Keratinocyte (primary cell): Measurements from ENCODE around the gene ARHGAP32. TPM values are rescaled to one million over a fixed set of nuclear protein-coding genes. Genes with fewer than 3 reads are reported as not detected.

Experiments used
- DNase-seq: peaks from one replicate; pipeline ENCODE4 v3.0.0-alpha.2; 2011; ENCODE audit warnings: low read depth, missing footprints, low spot score
- FAIRE-seq: peaks from 2 replicates; lab custom pipeline; 2011; peaks lifted over from hg19 to GRCh38; lab: Jason Lieb, UNC
- H2AFZ ChIP-seq: 2 replicates; pipeline ENCODE4 v1.6.0; 2012; ENCODE audit warnings: low read length, control low read depth, inconsistent platforms; ENCODE audit not compliant: control insufficient read depth
- H3K27ac ChIP-seq: 2 replicates; pipeline ENCODE4 v1.5.1; 2011; ENCODE audit warnings: low read length; ENCODE audit not compliant: control insufficient read depth, insufficient read depth
- H3K27me3 ChIP-seq: 3 replicates; pipeline ENCODE4 v1.6.0; 2011; ENCODE audit warnings: low read length; ENCODE audit not compliant: control insufficient read depth, insufficient read depth; ENCODE audit errors: extremely low read depth
- H3K36me3 ChIP-seq, 2 experiments: 2 replicates in 1 of 2; 3 replicates in 1 of 2; pipeline ENCODE4 v1.5.1; 2011; ENCODE audit warnings: low read length in 2 of 2, mild to moderate bottlenecking in 1 of 2; ENCODE audit not compliant: control insufficient read depth in 2 of 2, insufficient read depth in 2 of 2; ENCODE audit errors: extremely low read depth in 1 of 2
- H3K4me1 ChIP-seq: 3 replicates; pipeline ENCODE4 v1.5.1; 2011; ENCODE audit warnings: low read length; ENCODE audit not compliant: control insufficient read depth, insufficient read depth; ENCODE audit errors: extremely low read depth
- H3K4me2 ChIP-seq: 3 replicates; pipeline ENCODE4 v1.6.0; 2011; ENCODE audit warnings: low read depth, low read length; ENCODE audit not compliant: control insufficient read depth, insufficient read depth; ENCODE audit errors: extremely low read depth
- H3K4me3 ChIP-seq, 3 experiments: fragments of 200-600 bp in 1 of 3; sonication (generic) in 1 of 3; 2 replicates in 2 of 3; 3 replicates in 1 of 3; pipeline ENCODE4 v1.5.1; 2011 to 2016; ENCODE audit warnings: low read length in 3 of 3, mild to moderate bottlenecking in 3 of 3, control low read depth in 2 of 3, inconsistent platforms in 1 of 3, low read depth in 1 of 3, mixed read lengths in 1 of 3, mixed run types in 1 of 3, moderate library complexity in 1 of 3; ENCODE audit not compliant: control insufficient read depth in 2 of 3, insufficient read depth in 2 of 3; ENCODE audit errors: extremely low read depth in 1 of 3
- H3K79me2 ChIP-seq: 2 replicates; pipeline ENCODE4 v1.6.0; 2012; ENCODE audit warnings: low read length; ENCODE audit not compliant: control insufficient read depth, insufficient read depth
- H3K9ac ChIP-seq: 3 replicates; pipeline ENCODE4 v1.6.0; 2011; ENCODE audit warnings: low read length; ENCODE audit not compliant: control insufficient read depth, insufficient read depth; ENCODE audit errors: extremely low read depth
- H3K9me1 ChIP-seq: 3 replicates; pipeline ENCODE4 v1.6.0; 2011; ENCODE audit warnings: low read length; ENCODE audit not compliant: control insufficient read depth, insufficient read depth; ENCODE audit errors: extremely low read depth
- H3K9me3 ChIP-seq: 2 replicates; pipeline ENCODE4 v1.5.1; 2012; ENCODE audit warnings: low read depth, low read length; ENCODE audit not compliant: control insufficient read depth
- H4K20me1 ChIP-seq: 3 replicates; pipeline ENCODE4 v1.6.0; 2011; ENCODE audit warnings: low read length; ENCODE audit not compliant: control insufficient read depth, insufficient read depth; ENCODE audit errors: extremely low read depth
- CTCF ChIP-seq, 3 experiments: IDR thresholded peaks in 1 of 3; conservative IDR thresholded peaks in 1 of 3; optimal IDR thresholded peaks in 1 of 3; 2 replicates in 2 of 3; 3 replicates in 1 of 3; pipeline versions ENCODE3 to v1.5.1; 2011; ENCODE audit warnings: low read length in 3 of 3, mild to moderate bottlenecking in 3 of 3, moderate library complexity in 2 of 3, control low read depth in 1 of 3, inconsistent platforms in 1 of 3; ENCODE audit not compliant: insufficient read depth in 2 of 3; ENCODE audit errors: extremely low read depth in 1 of 3
- EZH2 ChIP-seq: IDR thresholded peaks from one replicate; pipeline ENCODE4 v1.6.1; 2012; ENCODE audit warnings: inconsistent platforms, mild to moderate bottlenecking, low read length, moderate library complexity
- dilution Hi-C: fragments of 300-500 bp; cut with MboI; formaldehyde crosslinking; loops from one replicate; pipeline ENCODE4 v1.7.0; 2020; ENCODE audit warnings: low sequenced_read_pairs; ENCODE audit not compliant: extremely low pct_ligation_motif_present
- polyA plus RNA-seq, 5 experiments: library from polyadenylated mRNA; depleted of rRNA in 3 of 5; stranded (reverse) in 3 of 5; stranded (forward) in 1 of 5; unstranded in 1 of 5; fragments of >200 nt; gene quantifications; 1 replicate in 1 of 5; 2 replicates in 3 of 5; 3 replicates in 1 of 5; pipeline versions ENCODE4 v1.2.1 to v1.2.3, GENCODE V29; 2011 to 2012; ENCODE audit warnings: missing spikeins in 2 of 5, low read depth in 1 of 5, low replicate concordance in 1 of 5

The ARHGAP32 gene
- polyA plus RNA-seq, 1 donor (not counting 4 experiments of a cell fraction or from before 2014, with no cell fraction given) = 10.8 TPM

- FAIRE-seq (no peak), DNase-seq (no peak)
- TF ChIP-seq EZH2 = no peak
- TF ChIP-seq CTCF (optimal IDR thresholded peaks at IDR 0.05 in 1 of 3, IDR thresholded peaks at IDR 0.05 in 1 of 3, conservative IDR thresholded peaks at IDR 0.05 in 1 of 3; ENCODE audit: extremely low read depth in 1 of 3, insufficient read depth in 2 of 3, low read length in 3 of 3) = no peak
- dilution Hi-C loops = no loop called here
- Histone ChIP-seq H3K27ac (no peak overlapping the region), H3K9ac (no peak overlapping the region), H2AFZ (no peak overlapping the region), H4K20me1 (no peaks in the 10 kb centered on the region), H3K27me3 (no peaks in the 10 kb centered on the region), H3K36me3 (peaks cover 2 to 8% of the 10 kb centered on the region in 2 experiments), H3K4me3 (no peak overlapping the region), H3K4me1 (peaks cover 41% of the 10 kb centered on the region), H3K9me3 (no peaks in the 10 kb centered on the region), H3K9me1 (no peaks in the 10 kb centered on the region), H3K4me2 (no peak overlapping the region), H3K79me2 (peaks cover 4% of the 10 kb centered on the region)
These were observed 254.6 kb downstream of the ARHGAP32 start for GRCh38 chr11:128937480-128937879.

- dilution Hi-C loops = no loop called here
- Histone ChIP-seq H3K27ac (no peak overlapping the region), H3K36me3 (peaks cover 2 to 8% of the 10 kb centered on the region in 2 experiments), H3K79me2 (peaks cover 4% of the 10 kb centered on the region), H2AFZ (no peak overlapping the region), H3K9me3 (no peaks in the 10 kb centered on the region), H3K9ac (no peak overlapping the region), H3K4me1 (peaks cover 33% of the 10 kb centered on the region), H3K4me2 (no peak overlapping the region), H3K9me1 (no peaks in the 10 kb centered on the region), H4K20me1 (no peaks in the 10 kb centered on the region), H3K4me3 (no peak overlapping the region), H3K27me3 (no peaks in the 10 kb centered on the region)
- DNase-seq (no peak), FAIRE-seq (no peak)
- TF ChIP-seq EZH2 (no peak), CTCF (optimal IDR thresholded peaks at IDR 0.05 in 1 of 3, IDR thresholded peaks at IDR 0.05 in 1 of 3, conservative IDR thresholded peaks at IDR 0.05 in 1 of 3; ENCODE audit: extremely low read depth in 1 of 3, insufficient read depth in 2 of 3, low read length in 3 of 3) (no peak)
These were observed 255.4 kb downstream of the ARHGAP32 start for GRCh38 chr11:128936606-128937251.
